ENCODE measurements around the gene PLA2G4B.

DNA sequence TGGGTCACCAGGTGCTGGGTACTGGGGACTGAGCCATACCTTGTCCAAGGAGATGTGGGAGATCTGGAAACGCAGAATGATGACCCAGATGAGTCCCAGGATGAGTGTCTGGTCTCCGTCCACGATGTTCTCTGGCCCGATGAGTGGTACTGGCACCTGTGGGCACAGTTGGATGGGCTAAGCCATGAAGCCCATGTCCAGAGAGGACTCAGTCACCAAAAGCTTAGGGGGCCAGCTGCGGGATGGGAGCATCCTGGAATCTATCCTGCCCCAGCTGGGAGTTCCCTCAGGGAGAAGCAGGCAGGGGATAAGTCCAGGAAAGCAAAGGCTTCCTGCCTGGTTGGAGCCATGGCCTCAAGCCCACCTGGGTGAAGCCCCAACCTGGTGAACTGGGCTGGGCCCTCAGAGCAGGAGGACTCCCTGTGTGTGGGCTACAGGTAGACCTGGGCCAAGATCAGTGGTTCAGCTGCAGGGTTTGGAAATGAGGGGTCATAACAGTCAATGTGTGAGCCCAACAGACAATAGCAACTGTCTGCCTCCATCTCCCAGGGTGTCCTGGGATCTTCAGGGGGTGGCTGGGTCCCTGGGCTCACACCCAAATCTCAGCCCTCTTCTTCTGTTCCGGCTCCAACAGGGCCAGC lies 51.5 kb downstream of the PLA2G4B start:
- TF ChIP-seq CTCF (IDR thresholded peaks at IDR 0.05) (no peak), IRF2 (CRISPR knock-in tag; IDR thresholded peaks at IDR 0.05; ENCODE audit: borderline replicate concordance, low read depth) (no peak)
- TF ChIP-seq, protein P1, sequence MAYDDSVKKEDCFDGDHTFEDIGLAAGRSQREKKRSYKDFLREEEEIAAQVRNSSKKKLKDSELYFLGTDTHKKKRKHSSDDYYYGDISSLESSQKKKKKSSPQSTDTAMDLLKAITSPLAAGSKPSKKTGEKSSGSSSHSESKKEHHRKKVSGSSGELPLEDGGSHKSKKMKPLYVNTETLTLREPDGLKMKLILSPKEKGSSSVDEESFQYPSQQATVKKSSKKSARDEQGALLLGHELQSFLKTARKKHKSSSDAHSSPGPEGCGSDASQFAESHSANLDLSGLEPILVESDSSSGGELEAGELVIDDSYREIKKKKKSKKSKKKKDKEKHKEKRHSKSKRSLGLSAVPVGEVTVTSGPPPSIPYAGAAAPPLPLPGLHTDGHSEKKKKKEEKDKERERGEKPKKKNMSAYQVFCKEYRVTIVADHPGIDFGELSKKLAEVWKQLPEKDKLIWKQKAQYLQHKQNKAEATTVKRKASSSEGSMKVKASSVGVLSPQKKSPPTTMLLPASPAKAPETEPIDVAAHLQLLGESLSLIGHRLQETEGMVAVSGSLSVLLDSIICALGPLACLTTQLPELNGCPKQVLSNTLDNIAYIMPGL (CRISPR knock-in tag; IDR thresholded peaks at IDR 0.05), result no peak
